Activated T-helper 1 cell treated with anti-CD3 and anti-CD28 coated beads, Interleukin-12 subunit alpha, Interleukin-12 subunit beta, Interleukin-2, Interleukin-4 antibody, amounts not matched to agents 30 ng/mL and 10 ng/mL and 1 ng/mL, durations not matched to agents 14 hours and 24 hours and 36 hours (primary cell): ENCODE measurements around the gene OCEL1. TPM values are rescaled to one million over a fixed set of nuclear protein-coding genes. Genes with fewer than 3 reads are reported as not detected.

ENCODE experiments used
- DNase-seq: peaks from one replicate; pipeline ENCODE4 v3.0.0; 2021; ENCODE audit warnings: low spot score
- H3K27ac Mint-ChIP-seq: one replicate; pipeline ENCODE4 v1.8.0; 2021; ENCODE audit warnings: mild to moderate bottlenecking, mixed read lengths
- H3K27me3 Mint-ChIP-seq: one replicate; pipeline ENCODE4 v1.8.0; 2022; ENCODE audit warnings: mild to moderate bottlenecking, moderate library complexity, mixed read lengths; ENCODE audit not compliant: insufficient read depth
- H3K36me3 Mint-ChIP-seq: one replicate; pipeline ENCODE4 v1.8.0; 2021; ENCODE audit warnings: low read depth, mixed read lengths
- H3K4me1 Mint-ChIP-seq: one replicate; pipeline ENCODE4 v1.8.0; 2021; ENCODE audit warnings: low read depth, mixed read lengths
- H3K4me3 Mint-ChIP-seq: one replicate; pipeline ENCODE4 v1.8.0; 2021; ENCODE audit warnings: mild to moderate bottlenecking, moderate library complexity, mixed read lengths
- H3K9me3 Mint-ChIP-seq: one replicate; pipeline ENCODE4 v1.8.0; 2021; ENCODE audit warnings: mixed read lengths
- intact Hi-C: fragments of 100-400 bp; cut with micrococcal nuclease; formaldehyde crosslinking; loops from one replicate; pipeline ENCODE4 v1.15.1; 2024
- total RNA-seq: library from RNA; stranded (reverse); gene quantifications from 2 replicates; pipeline ENCODE4 v1.2.3, GENCODE V29; 2022

Gene OCEL1
- total RNA-seq, 1 donor from 2014 or later: 19.6 TPM

- H3K9me3 Mint-ChIP-seq: no peaks in the 10 kb centered on the region
- no peak overlapping the region for H3K4me3 Mint-ChIP-seq
- DNase-seq: no peak
- no peak overlapping the region for H3K27ac Mint-ChIP-seq
- intact Hi-C loops: loop anchor here (5.0 kb wide), 1 partner anchor 44 kb away; no protein-coding TSS in a partner anchor
- no peaks in the 10 kb centered on the region for H3K4me1 Mint-ChIP-seq
- H3K27me3 Mint-ChIP-seq: peaks cover 14% of the 10 kb centered on the region
- no peaks in the 10 kb centered on the region for H3K36me3 Mint-ChIP-seq
These were observed 22.2 kb downstream of the OCEL1 start for GRCh38 chr19:17248011-17248776.

GRCh38 chr19:17249887-17250548 is 24.0 kb downstream of the OCEL1 start:
- Mint-ChIP-seq H3K4me3 (no peak overlapping the region), H3K27me3 (peaks cover 8% of the 10 kb centered on the region), H3K36me3 (no peaks in the 10 kb centered on the region), H3K9me3 (no peaks in the 10 kb centered on the region), H3K4me1 (no peaks in the 10 kb centered on the region), H3K27ac (no peak overlapping the region)
- DNase-seq: no peak
- intact Hi-C loops: loop anchor here (5.0 kb wide), 1 partner anchor 42 kb away; no protein-coding TSS in a partner anchor

GRCh38 chr19:17254636-17255035 is 28.6 kb downstream of the OCEL1 start:
- intact Hi-C loops: no loop called here
- Mint-ChIP-seq H3K4me1 (no peaks in the 10 kb centered on the region), H3K9me3 (no peaks in the 10 kb centered on the region), H3K36me3 (no peaks in the 10 kb centered on the region), H3K27ac (no peak overlapping the region), H3K27me3 (no peaks in the 10 kb centered on the region), H3K4me3 (no peak overlapping the region)
- no peak for DNase-seq

GRCh38 chr19:17255150-17255621 is 29.2 kb downstream of the OCEL1 start:
- Mint-ChIP-seq H3K9me3 (no peaks in the 10 kb centered on the region), H3K4me3 (no peak overlapping the region), H3K27ac (no peak overlapping the region), H3K36me3 (no peaks in the 10 kb centered on the region), H3K27me3 (no peaks in the 10 kb centered on the region), H3K4me1 (no peaks in the 10 kb centered on the region)
- DNase-seq: no peak
- intact Hi-C loops: no loop called here

- Mint-ChIP-seq H3K27ac (no peak overlapping the region), H3K27me3 (no peaks in the 10 kb centered on the region), H3K36me3 (no peaks in the 10 kb centered on the region), H3K4me3 (no peak overlapping the region), H3K9me3 (no peaks in the 10 kb centered on the region), H3K4me1 (peaks cover 7% of the 10 kb centered on the region)
- no peak for DNase-seq
- intact Hi-C loops: no loop called here
These were observed 30.1 kb downstream of the OCEL1 start for GRCh38 chr19:17256130-17256529.

- H3K27ac Mint-ChIP-seq: no peak overlapping the region
- H3K4me1 Mint-ChIP-seq: peaks cover 7% of the 10 kb centered on the region
- H3K4me3 Mint-ChIP-seq: no peak overlapping the region
- no peak for DNase-seq
- no peaks in the 10 kb centered on the region for H3K9me3 Mint-ChIP-seq
- no peaks in the 10 kb centered on the region for H3K36me3 Mint-ChIP-seq
- H3K27me3 Mint-ChIP-seq: no peaks in the 10 kb centered on the region
- intact Hi-C loops: no loop called here
These were observed 33.2 kb downstream of the OCEL1 start for GRCh38 chr19:17259118-17259780.

GRCh38 chr19:17259934-17260333 is 33.9 kb downstream of the OCEL1 start:
- Mint-ChIP-seq H3K36me3 (no peaks in the 10 kb centered on the region), H3K9me3 (no peaks in the 10 kb centered on the region), H3K4me3 (no peak overlapping the region), H3K4me1 (peaks cover 11% of the 10 kb centered on the region), H3K27ac (no peak overlapping the region), H3K27me3 (no peaks in the 10 kb centered on the region)
- DNase-seq: no peak
- intact Hi-C loops: loop anchor here (1.0 kb wide), 2 partner anchors 22 to 193 kb away; no protein-coding TSS in a partner anchor

GRCh38 chr19:17260842-17261325 is 34.9 kb downstream of the OCEL1 start:
- H3K36me3 Mint-ChIP-seq: no peaks in the 10 kb centered on the region
- peak; percentile 80 for DNase-seq
- no peaks in the 10 kb centered on the region for H3K9me3 Mint-ChIP-seq
- H3K4me3 Mint-ChIP-seq: no peak overlapping the region
- H3K27me3 Mint-ChIP-seq: no peaks in the 10 kb centered on the region
- peaks cover 12% of the 10 kb centered on the region for H3K4me1 Mint-ChIP-seq
- intact Hi-C loops: loop anchor here (1.0 kb wide), 2 partner anchors 21 to 194 kb away; no protein-coding TSS in a partner anchor
- no peak overlapping the region for H3K27ac Mint-ChIP-seq

- intact Hi-C loops: no loop called here
- H3K27ac Mint-ChIP-seq: no peak overlapping the region
- no peak overlapping the region for H3K4me3 Mint-ChIP-seq
- no peaks in the 10 kb centered on the region for H3K27me3 Mint-ChIP-seq
- no peaks in the 10 kb centered on the region for H3K36me3 Mint-ChIP-seq
- DNase-seq: no peak
- peaks cover 18% of the 10 kb centered on the region for H3K4me1 Mint-ChIP-seq
- no peaks in the 10 kb centered on the region for H3K9me3 Mint-ChIP-seq
These were observed 36.5 kb downstream of the OCEL1 start for GRCh38 chr19:17262557-17262956.

GRCh38 chr19:17263712-17264640 is 38.0 kb downstream of the OCEL1 start:
- DNase-seq: no peak
- Mint-ChIP-seq H3K27me3 (no peaks in the 10 kb centered on the region), H3K4me3 (no peak overlapping the region), H3K27ac (no peak overlapping the region), H3K9me3 (no peaks in the 10 kb centered on the region), H3K36me3 (no peaks in the 10 kb centered on the region), H3K4me1 (peaks cover 23% of the 10 kb centered on the region)
- intact Hi-C loops: no loop called here

GRCh38 chr19:17264641-17264979 is 38.6 kb downstream of the OCEL1 start, which contains the start of gene USHBP1:
Gene USHBP1, minus strand, starts transcription at chr19:17264745. Its CDS starts 446 bp downstream, at chr19:17264299.
- no peak within 1 kb of the TSS for H3K4me3 Mint-ChIP-seq
- no peaks in the 10 kb centered on the region for H3K9me3 Mint-ChIP-seq
- peaks cover 23% of the 10 kb centered on the region for H3K4me1 Mint-ChIP-seq
- DNase-seq: no peak
- intact Hi-C loops: no loop called here
- no peaks in the 10 kb centered on the region for H3K27me3 Mint-ChIP-seq
- H3K36me3 Mint-ChIP-seq: no peaks in the 10 kb centered on the region
- H3K27ac Mint-ChIP-seq: no peak within 1 kb of the TSS

GRCh38 chr19:17266026-17266425 is 40.0 kb downstream of the OCEL1 start:
- no peaks in the 10 kb centered on the region for H3K27me3 Mint-ChIP-seq
- H3K4me3 Mint-ChIP-seq: no peak overlapping the region
- H3K4me1 Mint-ChIP-seq: peaks cover 17% of the 10 kb centered on the region
- H3K9me3 Mint-ChIP-seq: no peaks in the 10 kb centered on the region
- no peak overlapping the region for H3K27ac Mint-ChIP-seq
- intact Hi-C loops: loop anchor here (2.0 kb wide), 1 partner anchor 31 kb away; no protein-coding TSS in a partner anchor
- no peak for DNase-seq
- H3K36me3 Mint-ChIP-seq: peaks cover 3% of the 10 kb centered on the region
